Right lobe of liver (tissue), 4 donors: Measurements from ENCODE around the gene XCL2.
"Not testable (repeated sequence)": the region's sequence is repeated elsewhere in the genome, so short reads cannot be mapped to it uniquely, and the experiment has no call there.

ENCODE experiments used
- CTCF ChIP-seq, 4 donors: fragments of 200-600 bp in 3 of 4; fragments of 450-650 bp in 1 of 4; IDR thresholded peaks; one replicate each; pipeline versions ENCODE4 v1.5.1 to v1.8.0; 2016 to 2022; ENCODE audit warnings: antibody characterized with exemption in 4 of 4, mild to moderate bottlenecking in 2 of 4
- POLR2A ChIP-seq: fragments of 450-650 bp; IDR thresholded peaks from one replicate; pipeline ENCODE4 v1.6.1; 2017; ENCODE audit warnings: antibody characterized with exemption, mild to moderate bottlenecking
- donor health status: DM: no; HTN: no; CAD: no.
- donor health status: DM: no; HTN: no; CAD: no.
- donor health status: DM: no; HTN: yes; CAD: no.

- TF ChIP-seq CTCF (IDR thresholded peaks at IDR 0.05); POLR2A: not testable (repeated sequence)
Observed at GRCh38 chr1:168578531-168579185, 34.9 kb upstream of the XCL2 start.
